ENCODE results near the gene IFNLR1.

IFNLR1 gene

GRCh38 chr1:24110642-24111261, 76.3 kb downstream of the IFNLR1 start:
- Histone ChIP-seq H3K27ac (ENCODE audit: low read depth, low read length) (no peak overlapping the region), H3K4me3 (ENCODE audit: insufficient read depth, low read length, poor library complexity, severe bottlenecking) (no peak overlapping the region)

GRCh38 chr1:24109686-24110475, 77.2 kb downstream of the IFNLR1 start:
- no peak overlapping the region for H3K4me3 ChIP-seq (ENCODE audit: insufficient read depth, low read length, poor library complexity, severe bottlenecking)
- no peak overlapping the region for H3K27ac ChIP-seq (ENCODE audit: low read depth, low read length)
- H3F3A ChIP-seq (ENCODE audit: insufficient read depth), result no peaks in the 10 kb centered on the region
- H3K4me2 ChIP-seq (ENCODE audit: low read depth, low read length, poor library complexity, severe bottlenecking), result no peak overlapping the region
- no peak overlapping the region for H3K9ac ChIP-seq (ENCODE audit: low read length)
- H3K9me3 ChIP-seq (ENCODE audit: insufficient read depth, low read length), result no peaks in the 10 kb centered on the region
- H3K79me2 ChIP-seq (ENCODE audit: insufficient read depth, low read length), result no peaks in the 10 kb centered on the region
- H4K20me1 ChIP-seq (ENCODE audit: low read depth, low read length), result no peaks in the 10 kb centered on the region
- TF ChIP-seq, protein P1, sequence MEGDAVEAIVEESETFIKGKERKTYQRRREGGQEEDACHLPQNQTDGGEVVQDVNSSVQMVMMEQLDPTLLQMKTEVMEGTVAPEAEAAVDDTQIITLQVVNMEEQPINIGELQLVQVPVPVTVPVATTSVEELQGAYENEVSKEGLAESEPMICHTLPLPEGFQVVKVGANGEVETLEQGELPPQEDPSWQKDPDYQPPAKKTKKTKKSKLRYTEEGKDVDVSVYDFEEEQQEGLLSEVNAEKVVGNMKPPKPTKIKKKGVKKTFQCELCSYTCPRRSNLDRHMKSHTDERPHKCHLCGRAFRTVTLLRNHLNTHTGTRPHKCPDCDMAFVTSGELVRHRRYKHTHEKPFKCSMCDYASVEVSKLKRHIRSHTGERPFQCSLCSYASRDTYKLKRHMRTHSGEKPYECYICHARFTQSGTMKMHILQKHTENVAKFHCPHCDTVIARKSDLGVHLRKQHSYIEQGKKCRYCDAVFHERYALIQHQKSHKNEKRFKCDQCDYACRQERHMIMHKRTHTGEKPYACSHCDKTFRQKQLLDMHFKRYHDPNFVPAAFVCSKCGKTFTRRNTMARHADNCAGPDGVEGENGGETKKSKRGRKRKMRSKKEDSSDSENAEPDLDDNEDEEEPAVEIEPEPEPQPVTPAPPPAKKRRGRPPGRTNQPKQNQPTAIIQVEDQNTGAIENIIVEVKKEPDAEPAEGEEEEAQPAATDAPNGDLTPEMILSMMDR (IDR thresholded peaks at IDR 0.05; ENCODE audit: insufficient read depth, low read length, poor library complexity, severe bottlenecking), result no peak
- no peak for TF ChIP-seq EZH2phosphoT487 (conservative IDR thresholded peaks at IDR 0.05; ENCODE audit: low read length)
- H3K27me3 ChIP-seq (ENCODE audit: low read length), result no peaks in the 10 kb centered on the region
- H3K9me2 ChIP-seq (replicated peaks; ENCODE audit: insufficient read depth, low read length), result no peaks in the 10 kb centered on the region
- no peak overlapping the region for H2AFZ ChIP-seq (ENCODE audit: low read depth, low read length, severe bottlenecking)
- H3K36me3 ChIP-seq (ENCODE audit: low read length), result no peaks in the 10 kb centered on the region

More at GRCh38 chr1:24110642-24111261, 76.3 kb downstream of the IFNLR1 start:
- Histone ChIP-seq H3F3A (ENCODE audit: insufficient read depth) (no peaks in the 10 kb centered on the region), H3K9ac (ENCODE audit: low read length) (no peak overlapping the region), H3K79me2 (ENCODE audit: insufficient read depth, low read length) (no peaks in the 10 kb centered on the region), H3K4me2 (ENCODE audit: low read depth, low read length, poor library complexity, severe bottlenecking) (no peak overlapping the region), H3K27me3 (ENCODE audit: low read length) (no peaks in the 10 kb centered on the region), H2AFZ (ENCODE audit: low read depth, low read length, severe bottlenecking) (no peak overlapping the region), H3K9me3 (ENCODE audit: insufficient read depth, low read length) (no peaks in the 10 kb centered on the region), H3K36me3 (ENCODE audit: low read length) (no peaks in the 10 kb centered on the region), H3K9me2 (replicated peaks; ENCODE audit: insufficient read depth, low read length) (no peaks in the 10 kb centered on the region), H4K20me1 (ENCODE audit: low read depth, low read length) (no peaks in the 10 kb centered on the region)
- no peak for TF ChIP-seq EZH2phosphoT487 (conservative IDR thresholded peaks at IDR 0.05; ENCODE audit: low read length)
- TF ChIP-seq, protein P1 (IDR thresholded peaks at IDR 0.05; ENCODE audit: insufficient read depth, low read length, poor library complexity, severe bottlenecking), result no peak

- Histone ChIP-seq H2AFZ (ENCODE audit: low read depth, low read length, severe bottlenecking) (no peak overlapping the region), H3K36me3 (ENCODE audit: low read length) (no peaks in the 10 kb centered on the region), H3K9me2 (replicated peaks; ENCODE audit: insufficient read depth, low read length) (no peaks in the 10 kb centered on the region), H4K20me1 (ENCODE audit: low read depth, low read length) (no peaks in the 10 kb centered on the region), H3K9ac (ENCODE audit: low read length) (no peak overlapping the region), H3K27me3 (ENCODE audit: low read length) (no peaks in the 10 kb centered on the region), H3K79me2 (ENCODE audit: insufficient read depth, low read length) (no peaks in the 10 kb centered on the region), H3K4me3 (ENCODE audit: insufficient read depth, low read length, poor library complexity, severe bottlenecking) (no peak overlapping the region), H3K9me3 (ENCODE audit: insufficient read depth, low read length) (no peaks in the 10 kb centered on the region), H3F3A (ENCODE audit: insufficient read depth) (no peaks in the 10 kb centered on the region), H3K4me2 (ENCODE audit: low read depth, low read length, poor library complexity, severe bottlenecking) (no peak overlapping the region), H3K27ac (ENCODE audit: low read depth, low read length) (no peak overlapping the region)
- TF ChIP-seq, protein P1 (IDR thresholded peaks at IDR 0.05; ENCODE audit: insufficient read depth, low read length, poor library complexity, severe bottlenecking), result no peak
Observed at GRCh38 chr1:24109166-24109483, 78.0 kb downstream of the IFNLR1 start.

Measured in SU-DHL-6 (cell line).